GM21526 (cell line): ENCODE measurements around the gene GTF3C5.
"Not testable (repeated sequence)": the region's sequence is repeated elsewhere in the genome, so short reads cannot be mapped to it uniquely, and the experiment has no call there.

ENCODE experiments used
- ATAC-seq: cut with Tn5 transposase; IDR thresholded peaks from one replicate; pipeline ENCODE4 v1.9.1; 2021; ENCODE audit warnings: moderate library complexity; ENCODE audit not compliant: unreplicated experiment, low FRiP score

The GTF3C5 gene

DNA sequence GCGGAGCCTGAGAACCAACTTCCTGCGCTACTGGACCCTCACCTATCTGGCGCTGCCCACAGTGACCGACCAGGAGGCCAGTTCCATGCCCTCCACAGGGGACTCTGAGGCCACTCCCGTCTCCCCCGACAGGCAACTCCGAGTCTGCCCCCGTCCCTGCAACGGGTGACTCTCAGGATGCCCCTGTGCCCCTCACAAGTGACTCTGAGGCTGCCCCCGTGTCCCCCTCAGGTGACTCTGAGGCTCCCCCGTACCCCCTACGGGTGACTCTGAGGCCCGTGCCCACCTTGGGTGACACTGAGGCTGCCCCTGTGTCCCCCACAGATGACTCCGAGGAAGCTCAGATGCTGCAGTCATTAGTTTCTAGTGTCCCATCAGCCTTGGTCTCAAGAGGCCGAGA lies 56.1 kb downstream of the GTF3C5 start:
- ATAC-seq = no peak

DNA sequence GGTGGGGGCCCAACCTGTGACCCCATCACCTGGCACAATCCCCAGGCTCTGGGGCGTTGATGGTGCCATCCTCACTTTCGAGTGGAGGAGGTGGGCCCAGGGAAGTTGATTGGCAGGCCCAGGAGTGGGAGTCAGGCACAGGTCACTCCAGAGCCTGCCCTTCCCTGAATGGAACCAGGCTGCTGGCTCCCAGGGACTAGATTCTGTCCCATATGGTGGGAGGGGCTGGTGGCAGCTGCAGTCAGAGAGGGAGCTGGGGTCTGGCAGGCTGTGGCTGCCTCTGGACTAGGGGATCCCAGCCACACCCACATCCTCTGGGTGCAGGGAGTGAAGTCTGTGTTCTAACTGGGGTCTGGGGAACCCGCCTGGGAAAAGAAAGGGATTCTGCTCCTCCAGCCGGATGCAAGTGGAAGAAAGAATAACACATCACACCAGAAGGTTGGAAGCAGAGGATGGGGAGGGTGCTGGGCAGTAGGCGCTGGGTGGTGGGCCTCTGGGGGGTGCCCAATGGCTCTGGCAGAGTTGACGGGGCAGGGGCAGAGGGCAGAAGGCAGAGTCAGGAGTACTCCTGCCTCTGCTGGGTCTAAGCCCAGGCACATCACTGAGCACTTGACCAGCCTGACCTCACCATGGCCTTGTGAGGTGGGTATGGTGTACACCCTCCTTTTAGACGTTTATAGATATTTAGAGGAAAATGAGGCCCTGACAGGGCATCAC lies 56.8 kb downstream of the GTF3C5 start:
- ATAC-seq = no peak

DNA sequence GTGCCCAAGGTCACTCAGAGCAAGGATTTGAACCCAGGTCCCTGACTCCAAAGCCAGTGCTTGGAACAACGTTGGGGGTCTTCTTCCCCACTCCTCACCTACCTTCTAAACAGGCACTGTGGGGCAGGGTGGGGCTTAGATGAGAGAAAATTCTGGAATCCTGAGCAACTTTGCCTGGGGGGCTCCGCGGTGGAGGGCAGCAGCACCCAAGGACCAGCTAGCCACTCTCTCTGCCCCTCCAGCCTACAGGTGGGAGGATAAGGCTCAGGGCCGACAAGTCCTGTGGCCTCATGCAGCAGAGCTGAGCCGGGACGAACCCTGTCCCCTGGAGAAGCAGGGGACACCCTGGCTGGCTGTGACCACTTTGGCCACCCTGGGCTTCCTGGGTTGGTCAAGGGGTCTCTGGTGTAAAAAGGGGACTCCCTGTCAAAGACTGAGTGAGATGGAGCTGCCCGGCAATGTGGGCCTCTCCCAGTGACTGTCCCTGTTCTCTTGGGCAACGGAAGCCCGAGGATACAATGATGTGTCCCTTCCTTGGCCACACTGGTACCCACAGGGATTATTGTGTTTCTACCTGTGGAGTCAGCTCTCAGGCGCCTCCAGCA lies 57.5 kb downstream of the GTF3C5 start:
- ATAC-seq = no peak

DNA sequence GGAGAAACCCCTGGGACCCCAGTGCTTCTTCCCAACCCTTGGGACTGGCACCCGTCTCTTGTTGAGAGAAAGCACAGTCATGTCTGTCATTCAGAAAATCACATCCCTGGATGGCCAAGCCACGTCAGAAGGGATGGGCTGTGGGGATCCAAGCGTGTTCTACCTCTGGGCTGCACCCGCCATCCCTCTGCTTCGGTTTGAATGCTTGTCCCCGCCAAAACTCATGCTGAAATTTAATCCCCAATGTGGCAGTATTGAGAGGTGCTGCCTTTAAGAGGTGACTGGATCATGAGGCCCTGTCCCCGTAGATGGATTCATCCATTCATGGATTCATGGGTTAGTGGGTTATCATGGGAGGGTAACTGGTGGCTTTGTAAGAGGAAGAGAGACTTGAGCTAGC lies 58.0 kb downstream of the GTF3C5 start:
- ATAC-seq = no peak

DNA sequence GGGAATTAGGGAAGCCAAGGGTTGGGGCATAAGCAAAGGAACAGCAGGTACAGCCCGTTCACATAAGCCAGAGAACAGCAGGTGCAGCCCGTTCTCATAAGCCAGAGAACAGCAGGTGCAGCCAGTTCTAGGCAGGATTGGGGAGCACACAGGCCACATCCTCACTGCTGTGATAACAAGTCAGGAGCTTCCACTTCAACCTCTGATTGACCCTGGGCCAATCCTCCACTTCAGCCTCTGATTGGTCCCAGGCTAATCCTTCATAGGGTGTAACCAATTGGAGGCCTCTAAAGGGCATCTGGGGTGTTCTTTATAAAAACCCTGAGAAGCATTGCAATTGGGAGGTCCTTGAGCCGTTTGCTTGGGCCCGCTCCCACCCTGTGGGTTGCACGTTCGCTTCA lies 58.5 kb downstream of the GTF3C5 start:
- ATAC-seq = no peak

DNA sequence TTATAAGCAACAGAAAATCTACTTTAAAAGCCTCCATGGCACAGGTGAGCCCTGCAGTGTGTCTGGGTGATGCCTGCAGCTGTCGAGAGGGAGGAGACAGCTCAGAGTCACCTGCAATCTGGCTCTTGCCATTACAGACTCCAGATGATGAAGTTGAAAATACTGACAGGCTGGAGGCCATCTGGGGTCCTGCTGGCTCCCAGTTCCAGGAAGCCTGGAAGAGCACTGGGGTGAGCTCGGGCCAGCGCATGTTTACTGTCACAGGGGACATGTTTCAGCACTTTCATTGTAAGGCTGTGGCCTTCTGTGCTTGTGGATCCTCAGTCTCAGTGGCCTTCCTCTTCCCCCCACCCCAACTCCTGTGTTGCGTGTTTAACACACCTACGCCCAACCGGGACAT lies 59.4 kb downstream of the GTF3C5 start:
- no peak for ATAC-seq

DNA sequence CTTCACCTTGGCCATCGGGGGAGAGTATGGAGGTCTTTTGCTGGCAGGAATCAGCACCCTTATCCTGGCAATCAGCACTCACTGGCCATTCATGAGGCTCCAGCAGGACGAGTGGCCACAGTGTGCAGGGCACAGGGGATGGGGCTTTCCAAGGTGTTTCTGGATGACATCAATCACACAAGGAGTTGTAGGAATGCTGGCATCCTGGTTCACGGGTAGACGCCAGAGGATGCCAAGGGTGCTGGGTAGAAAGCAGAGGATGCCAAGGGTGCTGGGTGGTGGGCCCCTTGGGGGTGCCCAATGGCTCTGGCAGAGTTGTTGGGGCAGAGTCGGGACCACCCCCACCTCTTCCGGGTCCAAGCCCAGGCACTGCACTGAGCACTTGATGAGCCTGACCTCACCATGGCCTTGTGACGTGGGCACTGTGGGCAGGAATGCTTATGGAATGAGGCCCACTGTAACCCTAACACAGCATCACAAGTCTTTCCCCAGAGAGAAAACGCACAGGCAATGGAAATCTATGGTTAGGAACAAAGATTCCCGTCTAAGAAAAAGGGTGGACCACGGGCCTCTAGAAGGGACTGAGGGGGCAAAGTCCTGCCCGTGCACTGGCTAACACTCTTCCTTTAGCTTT lies 60.1 kb downstream of the GTF3C5 start:
- ATAC-seq = no peak

DNA sequence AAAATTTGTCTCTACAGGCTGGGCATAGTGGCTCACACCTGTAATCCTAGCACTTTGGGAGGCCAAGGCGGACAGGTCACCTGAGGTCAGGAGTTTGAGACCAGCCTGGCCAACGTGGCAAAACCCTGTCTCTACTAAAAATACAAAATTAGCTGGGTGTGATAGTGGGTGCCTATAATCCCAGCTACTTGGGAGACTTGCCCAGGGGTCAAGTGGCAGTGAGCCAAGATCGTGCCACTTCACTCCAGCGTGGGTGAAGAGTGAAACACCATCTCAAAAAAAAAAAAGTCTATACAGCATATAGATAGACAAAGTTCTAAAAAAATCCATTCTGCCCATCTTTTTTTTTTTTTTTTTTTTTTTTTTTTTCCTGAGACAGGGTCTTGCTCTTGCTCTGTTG lies 63.6 kb downstream of the GTF3C5 start:
- not testable (repeated sequence) for ATAC-seq

DNA sequence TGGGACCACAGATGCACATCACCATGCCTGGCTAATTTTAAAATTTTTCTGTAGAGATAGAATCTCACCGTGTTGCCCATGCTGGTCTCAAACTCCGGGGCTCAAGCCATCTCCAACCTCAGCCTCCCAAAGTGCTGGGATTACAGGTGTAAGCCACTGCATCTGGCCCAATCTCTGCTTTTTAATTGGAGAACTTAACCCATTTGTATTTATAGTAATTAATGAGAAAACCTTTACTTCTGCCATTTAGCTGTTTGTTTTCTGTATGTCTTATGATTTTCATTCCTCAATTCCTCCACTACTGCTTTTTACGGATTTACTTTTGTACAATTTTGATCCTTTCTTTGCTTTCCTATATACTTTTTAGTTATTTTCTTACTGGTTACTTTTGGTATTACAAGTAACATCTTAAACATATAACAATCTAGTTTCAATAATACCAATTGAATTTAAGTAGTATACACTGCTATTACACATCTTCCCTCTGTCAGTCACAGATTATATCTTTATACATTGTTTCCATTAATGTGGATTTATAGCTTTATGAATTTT lies 64.1 kb downstream of the GTF3C5 start:
- no peak for ATAC-seq

DNA sequence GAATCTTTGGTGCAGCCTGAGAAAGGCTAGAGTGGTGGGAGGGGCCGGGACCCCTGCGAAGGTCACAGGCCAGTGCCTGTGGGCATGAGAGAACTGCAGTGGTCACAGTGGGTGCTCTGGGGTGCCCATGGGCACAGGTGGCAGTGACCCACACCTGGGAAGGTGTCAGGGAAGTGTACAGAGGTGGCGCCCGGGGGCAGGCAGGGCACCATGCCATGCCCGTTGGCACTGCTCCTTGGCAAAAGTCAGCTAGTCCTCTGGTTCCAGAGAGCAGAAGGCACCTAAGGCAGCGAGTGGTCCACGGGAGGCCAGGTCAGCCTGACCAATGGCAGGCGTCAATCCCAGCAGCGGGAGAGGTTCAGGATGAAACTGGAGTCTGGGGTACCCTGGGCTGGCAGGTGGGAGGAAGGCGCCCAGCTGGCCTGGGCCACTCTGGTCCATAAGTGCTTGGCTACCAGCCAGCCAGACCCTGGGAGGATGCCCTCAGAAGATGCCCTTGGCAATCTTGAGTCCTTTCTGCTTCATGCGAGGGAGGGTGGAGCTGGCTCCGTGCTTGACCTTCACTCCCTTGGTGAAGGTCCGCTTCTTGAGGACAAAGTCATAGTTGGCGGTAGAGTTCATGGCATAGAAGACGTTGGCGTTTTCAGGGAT lies 67.4 kb downstream of the GTF3C5 start:
- ATAC-seq = no peak

DNA sequence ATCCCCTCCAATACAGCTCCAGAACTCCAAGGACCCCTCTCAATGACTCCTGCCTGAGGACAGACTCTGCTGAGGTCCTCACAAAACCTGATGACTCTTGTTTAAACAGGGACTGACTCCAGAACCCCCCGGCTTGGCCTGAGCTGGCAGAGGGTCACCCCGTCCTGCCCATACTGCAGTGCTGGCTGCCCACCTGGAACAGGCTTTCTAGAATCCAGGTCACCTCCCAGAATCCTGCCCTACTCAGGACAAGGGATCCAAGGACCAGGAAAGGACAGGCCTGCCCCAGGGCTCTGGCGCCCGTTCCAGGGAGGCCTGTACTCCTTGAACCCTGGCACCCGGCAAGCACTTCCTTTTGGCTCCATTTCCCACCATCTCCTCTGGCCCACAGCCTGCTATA lies 68.1 kb downstream of the GTF3C5 start:
- no peak for ATAC-seq

DNA sequence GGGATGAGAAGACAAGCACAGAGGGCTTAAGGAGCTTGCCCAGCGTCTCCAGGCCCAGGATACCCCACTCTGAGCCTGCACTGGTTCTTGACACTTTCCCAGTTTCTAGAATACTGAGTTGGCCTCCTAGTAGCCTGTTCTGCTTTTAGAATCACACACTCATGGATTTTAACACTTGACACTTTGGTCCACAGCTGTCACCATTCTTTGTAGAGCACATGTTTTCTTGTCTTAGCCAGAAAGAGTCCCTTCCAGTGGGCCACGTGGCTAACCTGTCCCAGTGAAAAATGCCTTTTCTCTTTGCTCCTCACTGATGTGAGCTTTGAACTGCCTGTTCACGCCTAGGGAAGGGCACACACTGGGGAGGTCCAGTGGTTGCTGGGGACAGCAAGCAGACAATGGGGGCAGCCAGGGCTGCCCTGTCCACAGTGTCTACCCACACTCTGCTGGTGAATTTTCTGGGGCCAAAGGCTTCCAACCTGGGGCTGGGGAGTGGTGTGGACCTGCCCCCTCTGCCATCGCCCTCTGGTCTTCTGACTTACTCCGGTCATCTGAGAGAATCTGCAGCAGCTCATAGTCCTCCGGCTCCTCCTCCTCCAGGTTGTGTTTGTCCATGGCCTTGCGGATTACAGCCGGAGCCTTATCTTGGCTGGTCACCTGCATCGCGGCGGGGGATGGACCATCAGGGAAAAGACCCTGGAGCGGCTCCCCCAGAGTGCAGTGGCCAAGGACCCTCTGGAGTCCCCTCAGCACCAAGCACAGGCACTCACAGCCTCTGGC lies 69.1 kb downstream of the GTF3C5 start:
- no peak for ATAC-seq

DNA sequence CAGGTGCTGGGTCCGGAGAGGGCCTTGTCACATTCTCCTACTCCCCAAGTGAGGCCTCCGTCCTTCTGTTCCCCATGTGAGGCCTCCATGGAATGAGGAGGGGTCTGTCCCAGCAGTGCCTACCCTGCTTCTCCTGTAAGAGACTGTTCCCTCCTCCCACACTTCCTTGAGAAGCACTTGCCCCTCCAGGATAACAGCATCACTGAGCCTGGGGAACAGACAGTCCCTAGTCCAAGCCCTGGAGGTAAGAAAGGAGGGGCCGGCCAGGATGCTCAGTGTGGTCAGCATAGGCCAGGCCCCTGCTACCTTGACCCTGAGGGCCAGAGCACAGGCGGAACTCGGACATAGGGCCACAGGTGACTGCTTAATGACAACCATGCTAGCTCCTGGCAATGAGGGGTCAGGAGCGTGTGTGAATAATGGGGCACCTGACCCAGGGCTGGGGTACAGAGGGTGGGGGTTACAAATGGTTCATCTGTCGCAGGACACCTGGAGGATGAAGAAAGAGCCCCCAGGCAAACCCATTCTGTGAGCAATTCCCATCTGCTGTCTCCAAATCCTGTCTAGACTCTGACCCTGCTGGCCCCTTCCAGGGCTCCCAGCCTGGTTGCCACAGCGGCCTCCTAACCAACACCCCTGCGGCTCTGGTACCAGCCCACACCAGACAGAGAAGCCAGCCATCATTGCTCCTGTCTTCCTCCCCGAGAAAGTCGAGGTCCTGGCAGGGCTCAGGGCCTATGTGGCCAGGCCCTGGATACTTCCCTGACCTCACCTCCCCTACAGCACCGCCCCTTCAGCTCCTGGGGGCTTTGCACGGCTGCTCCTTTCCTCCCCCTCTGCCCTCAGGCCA lies 69.9 kb downstream of the GTF3C5 start:
- ATAC-seq = no peak

DNA sequence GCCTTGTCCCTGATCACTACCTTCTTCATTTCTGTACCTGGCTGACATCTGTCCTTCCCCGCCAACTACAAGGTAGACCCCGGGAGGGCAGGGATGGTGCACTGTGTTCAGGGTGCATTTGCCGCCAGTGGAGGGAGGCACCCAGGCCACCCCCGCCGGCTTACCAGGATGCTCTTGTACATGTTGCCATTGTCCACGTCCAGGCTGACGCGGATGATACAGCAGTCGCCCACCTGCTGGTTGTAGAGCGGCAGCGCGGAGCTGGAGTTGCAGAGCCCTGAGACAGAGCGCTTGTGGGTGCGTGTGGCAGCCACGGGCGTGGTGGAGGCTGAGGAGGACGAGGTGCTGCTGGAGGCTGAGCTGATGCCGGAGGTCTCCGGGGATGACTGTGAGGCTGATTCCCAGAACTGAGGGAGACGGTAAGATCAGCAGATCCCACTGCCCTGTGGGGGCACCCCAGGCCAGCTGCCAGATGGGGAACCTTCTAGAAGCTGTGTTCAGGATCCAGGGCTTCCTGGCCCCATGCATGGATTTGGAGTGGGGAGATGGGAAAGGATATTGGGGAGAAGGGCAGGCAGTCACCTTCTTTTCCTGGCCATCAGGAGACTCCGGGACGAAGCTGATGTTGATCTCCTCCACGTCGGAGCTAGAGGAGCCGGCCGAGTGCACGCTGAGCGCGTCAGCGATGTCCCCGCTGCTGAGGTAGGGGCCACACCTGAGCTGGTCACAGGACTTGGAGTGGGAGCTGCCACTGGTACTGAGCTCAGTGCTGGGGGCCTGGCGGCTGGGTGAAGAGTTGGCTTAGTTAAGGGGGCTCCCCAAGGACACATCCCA lies 70.8 kb downstream of the GTF3C5 start:
- ATAC-seq = no peak

DNA sequence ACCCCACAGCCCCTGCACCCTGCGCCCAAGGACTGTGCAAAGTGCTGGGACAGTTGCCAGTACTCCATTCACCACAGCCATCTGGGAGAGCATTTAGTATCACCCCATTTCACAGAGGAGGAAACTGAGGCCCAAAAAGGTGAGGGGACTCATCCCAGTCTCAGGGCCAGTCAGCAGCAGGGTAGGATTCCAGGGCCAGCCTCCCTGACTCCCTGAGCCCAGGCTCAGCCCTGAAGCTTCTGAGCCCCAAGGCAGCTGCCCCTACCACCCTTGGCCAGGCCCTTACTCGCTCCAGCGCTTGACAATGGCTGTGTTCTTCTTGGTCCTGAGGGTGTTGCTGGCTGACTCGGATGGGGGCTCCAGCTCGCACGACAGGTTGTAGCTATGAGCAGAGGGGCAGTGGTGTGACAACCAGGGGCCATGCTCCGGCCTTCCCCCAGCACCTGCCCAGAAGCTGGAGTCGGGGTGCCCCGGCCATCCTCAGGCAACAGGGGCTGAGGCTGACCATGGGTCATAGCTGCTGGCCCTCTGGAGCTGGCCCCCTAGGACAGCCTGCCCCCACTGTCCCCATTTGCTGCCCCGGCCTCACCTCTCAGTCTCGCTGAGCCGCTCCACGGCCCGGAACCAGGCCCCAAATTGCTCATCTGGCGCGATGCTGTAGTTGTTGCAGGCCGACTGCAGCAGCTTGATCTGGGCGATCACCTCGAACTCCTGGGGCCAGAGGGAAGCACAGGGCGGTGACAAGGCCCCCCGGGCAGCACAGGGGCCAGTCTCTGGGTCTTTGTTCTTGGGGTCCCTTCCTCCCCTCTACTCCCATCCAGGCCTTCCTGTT lies 71.6 kb downstream of the GTF3C5 start:
- ATAC-seq = no peak

DNA sequence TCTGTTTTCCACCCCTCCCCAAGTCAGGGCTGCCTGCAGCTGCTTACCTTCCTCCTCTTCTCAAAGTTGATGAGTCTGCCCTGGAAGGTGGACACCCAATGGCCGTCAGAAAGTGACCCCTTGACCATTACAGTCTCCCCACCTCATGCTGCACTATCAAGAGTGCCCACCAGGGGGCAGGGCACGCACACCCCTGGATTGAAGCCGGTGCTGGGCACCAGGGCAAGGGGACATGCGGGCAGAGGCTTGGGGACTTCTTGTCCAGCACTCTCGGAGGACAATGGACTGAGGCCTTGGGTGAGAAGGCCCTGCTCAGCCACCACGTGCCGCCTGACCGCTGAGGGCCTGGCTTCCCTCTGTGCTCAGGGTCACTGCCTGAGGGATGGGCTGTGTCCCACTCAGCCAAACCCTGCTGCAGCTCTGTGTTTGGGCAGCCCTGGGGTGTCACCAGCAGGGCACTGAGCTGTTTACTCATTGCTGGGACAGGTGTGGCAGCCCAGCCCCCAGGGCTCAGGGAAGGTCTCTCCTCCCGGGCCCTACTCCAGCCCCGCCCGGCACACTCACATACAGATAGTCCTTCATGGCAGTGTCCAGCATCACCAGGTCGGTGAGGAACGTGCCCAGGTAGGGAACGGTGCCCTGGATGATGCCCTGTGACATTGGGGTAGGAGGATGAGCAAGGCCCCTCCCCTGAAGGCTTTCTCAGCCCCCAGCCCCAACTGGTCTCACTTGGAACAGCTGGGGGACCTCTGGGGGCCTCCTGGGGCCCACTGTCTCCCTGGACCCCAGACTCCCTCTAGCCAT lies 72.6 kb downstream of the GTF3C5 start:
- ATAC-seq = no peak

DNA sequence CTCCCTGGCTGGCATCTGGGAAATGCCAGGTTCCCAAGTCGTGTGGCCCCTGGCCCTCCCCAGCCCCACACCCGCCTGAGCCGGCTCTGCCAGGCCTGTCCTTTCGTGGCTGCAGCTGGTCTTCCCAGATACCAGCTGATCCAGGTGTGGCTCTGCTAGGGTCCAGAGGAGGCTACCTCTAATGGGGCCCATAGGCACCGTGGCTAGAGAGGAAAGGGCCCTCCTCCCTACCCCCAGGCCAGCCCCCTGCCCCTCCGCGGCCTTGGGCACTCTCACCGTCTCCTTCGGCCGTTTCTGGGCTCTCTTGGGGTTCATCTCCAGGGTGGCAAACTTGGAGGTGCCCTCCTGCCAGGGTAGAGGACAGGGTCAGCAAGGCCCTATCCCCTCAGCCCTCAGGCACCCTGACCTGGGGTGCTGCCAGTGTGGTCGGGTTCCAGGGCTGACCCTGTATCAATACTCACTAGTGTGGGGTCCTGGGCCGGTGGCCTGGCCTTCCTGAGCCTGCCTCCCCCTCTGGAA lies 73.2 kb downstream of the GTF3C5 start:
- no peak for ATAC-seq
